Measurements from ENCODE around the gene MAN2A2. TPM values are rescaled to one million over a fixed set of nuclear protein-coding genes. Genes with fewer than 3 reads are reported as not detected.

Gene MAN2A2
- total RNA-seq, 1 experiment from 2014 or later: 27.4 TPM

GRCh38 chr15:90916461-90916860 is 13.4 kb downstream of the MAN2A2 start:
- no peak overlapping the region for H4K91ac ChIP-seq (ENCODE audit: insufficient read length, low read depth, low read length)
- no peaks in the 10 kb centered on the region for H3K27me3 ChIP-seq (ENCODE audit: insufficient read depth, low read length)
- H3K9me3 ChIP-seq (ENCODE audit: control insufficient read depth, low read depth, low read length): no peaks in the 10 kb centered on the region
- H2AK5ac ChIP-seq (ENCODE audit: insufficient read length, low read length): no peak overlapping the region
- TF ChIP-seq CTCF (conservative IDR thresholded peaks at IDR 0.05): no peak
- no peak overlapping the region for H4K8ac ChIP-seq (replicated peaks; ENCODE audit: insufficient read length, low read depth, low read length)
- H3K23me2 ChIP-seq (ENCODE audit: insufficient read length, low read depth, low read length, poor library complexity, severe bottlenecking): no peaks in the 10 kb centered on the region
- no peak overlapping the region for H2BK15ac ChIP-seq (ENCODE audit: low read depth, low read length)
- H3K27me3 Mint-ChIP-seq (ENCODE audit: low read depth): no peaks in the 10 kb centered on the region
- no peak overlapping the region for H3K4me2 ChIP-seq (ENCODE audit: insufficient read depth, insufficient read length, low read length)
- no peak overlapping the region for H2BK20ac ChIP-seq (ENCODE audit: low read depth, low read length, poor library complexity, severe bottlenecking)
- H3K27ac ChIP-seq (ENCODE audit: insufficient read length, low read depth, low read length): no peak overlapping the region
- WGBS (ENCODE audit: extremely low coverage, insufficient read length, low lambda C conversion rate): no CpG with 5 or more reads among the region's 11 CpGs
- H3K79me1 ChIP-seq (ENCODE audit: insufficient read depth, low read depth, low read length, poor library complexity, severe bottlenecking): no peaks in the 10 kb centered on the region
- no peaks in the 10 kb centered on the region for H3K4me1 ChIP-seq (ENCODE audit: insufficient read depth, low read length)
- H3K9ac ChIP-seq (ENCODE audit: extremely low read depth, insufficient read length, low read length): no peak overlapping the region
- H3T11ph ChIP-seq (ENCODE audit: low read length): no peak overlapping the region
- H3K4me1 Mint-ChIP-seq: peaks cover 3 to 8% of the 10 kb centered on the region in 2 experiments; a peak in 2 of 4 replicates
- no peak overlapping the region for H2BK120ac ChIP-seq (ENCODE audit: low read depth, low read length, poor library complexity, severe bottlenecking)
- H3K14ac ChIP-seq (ENCODE audit: insufficient read depth, low read length): no peak overlapping the region
- H4K5ac ChIP-seq (ENCODE audit: insufficient read length, low read depth, low read length): no peak overlapping the region
- no peak overlapping the region for H3K4me3 Mint-ChIP-seq
- no peak overlapping the region for H2BK5ac ChIP-seq (ENCODE audit: insufficient read length, low read length)
- DNase-seq: no peak
- peak overlapping the region in 1 of 3 experiments; percentile 94; a peak in 4 of 7 replicates for H3K27ac Mint-ChIP-seq
- no peak overlapping the region for H2AFZ ChIP-seq (ENCODE audit: low read length)
- H3K23ac ChIP-seq (ENCODE audit: insufficient read length, low read depth, low read length): no peak overlapping the region
- no peaks in the 10 kb centered on the region for H4K20me1 ChIP-seq (ENCODE audit: control insufficient read depth, insufficient read depth, insufficient read length)
- H3K36me3 Mint-ChIP-seq (ENCODE audit: insufficient read depth in 1 of 3, low read depth in 3 of 3): peaks cover 5 to 63% (median 18%) of the 10 kb centered on the region in 3 experiments; a peak in 6 of 7 replicates
- H2BK12ac ChIP-seq (ENCODE audit: insufficient read length, low read depth, low read length): no peak overlapping the region
- no peak overlapping the region for H3K56ac ChIP-seq (ENCODE audit: insufficient read length, low read depth, low read length)
- no peak overlapping the region for H3K4ac ChIP-seq (ENCODE audit: low read depth, low read length)
- no peaks in the 10 kb centered on the region for H3K9me3 Mint-ChIP-seq
- H3K18ac ChIP-seq (ENCODE audit: insufficient read length, low read depth, low read length): no peak overlapping the region
- H3K79me2 ChIP-seq (ENCODE audit: insufficient read depth, low read length): no peaks in the 10 kb centered on the region

Measured in H9 (cell line).